Activated T-cell treated with anti-CD3 and anti-CD28 coated beads, Interleukin-2, amount 50 U/mL, for 72 hours (primary cell): Measurements from ENCODE around the gene ETS1. TPM values are rescaled to one million over a fixed set of nuclear protein-coding genes. Genes with fewer than 3 reads are reported as not detected.

Experiments
- ATAC-seq, 2 donors: fragments of 150-1000 bp; cut with Tn5 transposase; replicated peaks in 1 of 2; 2 replicates each; pipeline ENCODE4 v1.10.0; 2021; ENCODE audit warnings: moderate library complexity in 2 of 2, mild to moderate bottlenecking in 1 of 2
- DNase-seq, 2 donors: peaks; one replicate each; pipeline ENCODE4 v3.0.0; 2021 to 2022; ENCODE audit warnings: mixed read lengths in 1 of 2
- H3K27ac Mint-ChIP-seq: one replicate; pipeline ENCODE4 v1.8.0; 2022; ENCODE audit warnings: mild to moderate bottlenecking, moderate library complexity, mixed read lengths
- H3K27me3 Mint-ChIP-seq: one replicate; pipeline ENCODE4 v1.8.0; 2022; ENCODE audit warnings: low read depth, mixed read lengths
- H3K36me3 Mint-ChIP-seq, 2 donors: one replicate each; pipeline ENCODE4 v1.8.0; 2022; ENCODE audit warnings: mixed read lengths in 2 of 2, mild to moderate bottlenecking in 1 of 2; ENCODE audit not compliant: insufficient read depth in 2 of 2
- H3K4me1 Mint-ChIP-seq: one replicate; pipeline ENCODE4 v1.8.0; 2022; ENCODE audit warnings: low read depth, mixed read lengths
- H3K4me3 Mint-ChIP-seq, 2 donors: one replicate each; pipeline ENCODE4 v1.8.0; 2022; ENCODE audit warnings: mild to moderate bottlenecking in 2 of 2, mixed read lengths in 2 of 2, moderate library complexity in 2 of 2
- H3K9me3 Mint-ChIP-seq, 2 donors: one replicate each; pipeline ENCODE4 v1.8.0; 2022; ENCODE audit warnings: mixed read lengths in 2 of 2
- total RNA-seq, 2 donors: library from RNA; stranded (reverse); gene quantifications; one replicate each; pipeline ENCODE4 v1.2.3, GENCODE V29; 2022

ETS1 gene
- total RNA-seq, 2 donors from 2014 or later, result 713 to 736 TPM

DNA sequence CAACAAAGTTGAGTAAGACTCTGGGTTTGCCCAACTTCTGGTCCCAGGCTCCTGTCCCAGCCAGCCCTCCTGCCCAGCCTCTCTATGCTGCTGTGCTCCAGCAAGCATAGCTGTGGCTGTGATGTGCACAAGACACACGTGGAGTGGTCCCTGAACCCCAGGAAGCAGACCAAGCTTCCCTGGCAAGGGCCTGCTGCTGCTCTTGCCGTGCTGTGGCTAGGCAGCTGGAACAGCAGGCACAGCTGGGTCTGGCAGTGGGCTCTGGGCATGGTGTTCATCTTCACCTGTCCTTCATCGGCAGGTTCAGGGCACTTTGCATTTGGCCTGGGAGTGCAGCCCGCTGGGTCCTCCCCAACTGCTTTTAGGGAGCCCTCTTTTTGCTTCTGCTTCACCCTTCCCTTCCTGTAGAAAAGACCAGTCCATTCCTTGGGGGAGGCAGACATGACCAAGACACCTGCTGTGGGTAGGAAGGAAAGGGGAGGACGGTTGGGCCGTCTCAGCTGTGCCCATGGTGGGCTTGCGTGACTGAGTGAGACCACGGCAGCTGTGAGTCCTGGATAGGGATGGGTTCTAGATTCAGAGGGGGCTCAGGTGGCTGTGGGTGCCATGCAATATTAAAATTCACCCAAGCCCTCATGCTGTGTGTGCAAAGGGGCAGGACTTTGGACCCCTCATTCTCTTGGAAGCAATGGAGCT lies 26.1 kb upstream of the ETS1 start:
- DNase-seq (no peak), ATAC-seq (no peak)
- H3K4me1 Mint-ChIP-seq, result peaks cover 47% of the 10 kb centered on the region
- H3K27ac Mint-ChIP-seq, result no peak overlapping the region
- H3K27me3 Mint-ChIP-seq, result no peaks in the 10 kb centered on the region
- H3K9me3 Mint-ChIP-seq, result no peaks in the 10 kb centered on the region
- no peak overlapping the region for H3K4me3 Mint-ChIP-seq
- H3K36me3 Mint-ChIP-seq, result peaks cover 0 to 7% of the 10 kb centered on the region in 2 donors

DNA sequence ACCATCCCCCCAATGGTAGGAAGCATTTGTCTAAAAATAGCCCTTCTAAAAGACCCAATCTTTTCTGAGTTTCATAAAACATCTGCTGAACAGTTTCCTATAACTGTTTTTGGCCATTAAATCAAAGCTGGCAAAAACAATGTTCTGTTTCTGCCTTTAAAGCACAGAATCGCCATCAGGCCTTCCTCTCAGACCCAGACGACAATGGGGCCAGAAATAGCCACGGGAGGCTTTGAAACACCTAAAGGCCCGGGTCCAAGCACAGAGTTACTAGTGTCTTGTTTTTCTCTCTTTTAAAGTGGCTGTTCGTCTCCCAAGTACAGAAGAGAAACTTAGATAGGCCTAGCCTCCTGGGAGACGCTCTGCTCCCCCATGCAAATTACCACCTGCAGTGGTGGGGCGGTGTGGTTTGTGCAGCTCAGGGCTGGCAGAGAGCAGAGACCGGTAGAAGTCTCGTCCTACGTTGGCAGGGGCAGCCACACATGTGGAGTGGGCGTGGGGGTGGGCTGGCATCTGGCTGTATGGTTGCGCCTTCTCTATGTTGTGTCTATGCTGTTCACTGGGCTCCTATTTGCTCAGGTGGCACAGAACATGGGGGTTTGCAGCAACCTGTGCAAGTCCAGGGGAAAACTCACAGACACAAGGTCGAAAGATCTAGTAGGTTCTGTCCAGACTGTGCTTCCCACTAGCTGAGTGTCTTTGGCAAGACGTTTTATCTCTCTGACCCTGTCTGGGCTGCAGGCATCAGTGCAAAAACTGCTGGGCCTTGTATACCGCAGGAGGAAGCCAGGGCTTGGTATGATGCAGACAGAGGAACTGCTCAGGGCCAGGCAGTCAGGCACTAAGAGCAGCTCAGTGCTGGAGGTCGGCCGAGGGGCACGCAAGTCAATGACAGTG lies 23.6 kb upstream of the ETS1 start:
- Mint-ChIP-seq H3K27ac (peak overlapping the region; percentile 99), H3K27me3 (no peaks in the 10 kb centered on the region), H3K4me3 (peak overlapping the region; percentile 85 to 94), H3K4me1 (peaks cover 57% of the 10 kb centered on the region), H3K9me3 (no peaks in the 10 kb centered on the region), H3K36me3 (peaks cover 0 to 7% of the 10 kb centered on the region in 2 donors)
- ATAC-seq (peak; percentile 81 to 89), DNase-seq (peak; percentile 63 to 65)

DNA sequence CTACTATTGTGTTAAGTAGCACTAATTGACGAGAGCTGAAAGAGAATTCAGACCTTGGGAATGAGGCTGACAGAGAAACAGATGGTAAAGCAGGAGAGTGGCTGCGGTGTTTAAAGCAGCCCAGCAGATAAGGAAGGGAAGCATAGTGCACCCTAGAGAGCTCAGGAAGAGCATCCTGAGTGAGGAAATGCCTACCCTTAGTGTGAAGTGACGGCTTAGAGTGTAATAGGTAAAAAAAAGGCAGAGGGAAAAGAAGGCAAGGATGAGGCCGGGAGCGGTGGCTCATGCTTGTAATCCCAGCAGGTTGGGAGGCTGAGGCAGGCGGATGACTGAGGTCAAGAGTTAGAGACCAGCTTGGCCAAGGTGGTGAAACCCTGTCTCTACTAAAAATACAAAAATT lies 22.4 kb upstream of the ETS1 start:
- DNase-seq, result no peak
- Mint-ChIP-seq H3K4me3 (peak overlapping the region; percentile 42 to 78), H3K4me1 (peaks cover 59% of the 10 kb centered on the region), H3K27me3 (no peaks in the 10 kb centered on the region), H3K36me3 (peaks cover 0 to 7% of the 10 kb centered on the region in 2 donors), H3K9me3 (no peaks in the 10 kb centered on the region), H3K27ac (peak overlapping the region; percentile 59)
- ATAC-seq, result no peak

DNA sequence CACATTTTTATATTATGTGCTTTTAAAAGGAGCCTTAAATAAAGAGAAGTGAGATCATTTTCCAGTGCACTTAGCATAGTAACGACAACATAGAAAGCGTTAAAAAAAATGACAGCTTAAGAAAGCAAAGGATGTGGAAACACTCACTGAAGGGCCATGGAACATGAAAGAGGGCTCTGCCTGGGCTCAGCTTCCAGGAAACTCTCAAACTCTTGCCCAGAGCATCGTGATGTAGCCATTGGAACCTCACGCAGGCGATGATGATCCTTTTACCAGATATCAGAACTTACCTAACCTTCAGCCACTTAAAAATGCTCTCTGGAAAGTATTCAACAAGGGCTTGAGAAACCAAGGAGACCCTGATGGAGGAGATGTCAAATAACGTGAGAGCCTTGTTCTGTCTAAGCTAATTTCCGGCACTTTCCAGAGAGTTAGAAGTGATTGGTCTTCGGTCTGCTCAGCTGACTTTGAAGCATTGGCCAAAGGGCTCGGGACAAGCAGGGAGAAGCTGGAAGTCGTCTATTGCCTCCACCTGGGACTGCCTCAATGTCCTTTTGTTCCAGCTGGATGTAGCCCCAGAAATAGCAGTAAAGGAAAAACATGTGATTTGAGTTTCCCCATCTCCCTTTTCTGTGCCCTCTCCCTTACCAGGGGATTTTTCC lies 21.5 kb upstream of the ETS1 start:
- Mint-ChIP-seq H3K4me3 (peak overlapping the region; percentile 47 to 63), H3K36me3 (peaks cover 0 to 7% of the 10 kb centered on the region in 2 donors), H3K27me3 (no peaks in the 10 kb centered on the region), H3K27ac (peak overlapping the region; percentile 87), H3K4me1 (peaks cover 62% of the 10 kb centered on the region), H3K9me3 (no peaks in the 10 kb centered on the region)
- no peak for DNase-seq
- ATAC-seq, result no peak

DNA sequence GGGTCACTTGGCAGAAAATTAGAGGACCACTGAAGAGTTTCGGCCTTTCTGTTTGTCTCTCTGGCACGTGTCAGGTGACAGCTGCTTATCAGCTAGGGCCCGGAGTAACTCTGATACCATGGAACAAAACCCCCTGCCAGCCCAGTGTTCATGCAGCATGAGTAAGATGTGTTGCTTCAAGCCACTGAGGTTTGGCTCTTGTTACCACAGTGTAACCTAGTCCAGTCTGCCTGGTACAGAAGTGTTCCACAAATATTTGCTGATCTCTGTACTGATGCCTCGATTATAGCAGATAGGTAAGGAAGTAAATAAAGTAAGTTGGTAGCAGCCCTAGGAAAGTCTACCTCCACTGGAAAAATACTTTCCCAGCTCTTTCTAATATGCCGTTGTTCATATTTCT lies 20.5 kb upstream of the ETS1 start:
- Mint-ChIP-seq H3K4me1 (peaks cover 72% of the 10 kb centered on the region), H3K4me3 (peak overlapping the region in 1 of 2 donors; percentile 22), H3K27ac (no peak overlapping the region), H3K9me3 (no peaks in the 10 kb centered on the region), H3K36me3 (peaks cover 0 to 7% of the 10 kb centered on the region in 2 donors), H3K27me3 (no peaks in the 10 kb centered on the region)
- ATAC-seq (peak; percentile 47 to 69), DNase-seq (peak in 1 of 2 donors; percentile 51)

DNA sequence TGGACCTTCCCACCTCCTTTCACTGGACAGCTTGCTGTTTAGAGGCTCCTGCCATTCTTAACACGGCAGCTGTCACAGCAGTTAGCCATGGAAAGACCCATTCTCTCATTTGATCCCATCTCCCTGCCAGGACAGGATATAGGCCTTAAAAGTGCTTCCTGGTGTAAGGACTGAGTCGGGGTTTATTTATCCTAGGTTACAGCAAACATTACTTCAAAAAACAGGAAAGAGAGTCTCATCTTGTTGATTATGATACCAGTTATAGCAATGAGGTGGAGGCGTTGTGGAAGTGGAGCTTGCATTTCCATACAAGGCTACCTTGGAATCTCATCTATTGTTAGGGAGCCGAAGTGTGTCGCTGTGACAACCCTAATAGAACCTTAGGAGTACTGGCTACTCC lies 17.4 kb upstream of the ETS1 start:
- ATAC-seq (no peak), DNase-seq (no peak)
- Mint-ChIP-seq H3K4me1 (peaks cover 74% of the 10 kb centered on the region), H3K27ac (no peak overlapping the region), H3K36me3 (no peaks in the 10 kb centered on the region), H3K9me3 (no peaks in the 10 kb centered on the region), H3K4me3 (no peak overlapping the region), H3K27me3 (no peaks in the 10 kb centered on the region)

DNA sequence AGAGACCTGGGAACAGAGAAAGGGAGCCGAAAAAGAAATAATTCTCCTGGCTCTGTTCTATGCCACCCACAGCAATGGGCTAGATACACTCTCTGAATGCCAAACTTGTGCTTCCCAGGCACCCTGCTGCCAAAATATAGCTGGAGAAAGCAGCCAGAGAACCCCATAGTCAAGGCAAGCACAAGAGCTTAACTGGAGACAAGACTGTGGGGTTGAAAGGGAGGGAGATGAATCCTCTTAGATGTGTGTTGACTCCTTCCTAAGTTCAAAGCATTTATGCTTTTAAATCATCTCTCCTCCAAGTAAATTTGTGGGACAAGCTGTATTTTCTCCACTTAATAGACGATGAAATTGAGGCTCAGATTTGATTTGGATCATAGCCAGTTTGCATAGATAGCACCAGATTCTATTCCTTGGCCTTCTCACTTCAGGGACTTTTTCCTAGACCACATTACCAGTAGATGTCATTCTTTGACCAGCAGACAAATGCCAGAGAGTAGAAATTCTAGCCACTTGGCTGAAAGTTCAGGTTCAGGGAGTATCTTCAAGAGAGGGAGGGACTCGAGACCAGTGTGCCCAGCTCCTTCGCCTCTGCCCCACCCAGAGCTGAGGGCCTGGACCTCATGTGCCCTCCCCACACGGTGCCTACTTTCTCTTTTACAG lies 16.5 kb upstream of the ETS1 start:
- DNase-seq (no peak), ATAC-seq (peak in 1 of 2 donors; percentile 15)
- H3K27me3 Mint-ChIP-seq, result no peaks in the 10 kb centered on the region
- H3K4me1 Mint-ChIP-seq, result peaks cover 74% of the 10 kb centered on the region
- no peaks in the 10 kb centered on the region for H3K9me3 Mint-ChIP-seq
- H3K27ac Mint-ChIP-seq, result no peak overlapping the region
- H3K4me3 Mint-ChIP-seq, result no peak overlapping the region
- H3K36me3 Mint-ChIP-seq, result no peaks in the 10 kb centered on the region

DNA sequence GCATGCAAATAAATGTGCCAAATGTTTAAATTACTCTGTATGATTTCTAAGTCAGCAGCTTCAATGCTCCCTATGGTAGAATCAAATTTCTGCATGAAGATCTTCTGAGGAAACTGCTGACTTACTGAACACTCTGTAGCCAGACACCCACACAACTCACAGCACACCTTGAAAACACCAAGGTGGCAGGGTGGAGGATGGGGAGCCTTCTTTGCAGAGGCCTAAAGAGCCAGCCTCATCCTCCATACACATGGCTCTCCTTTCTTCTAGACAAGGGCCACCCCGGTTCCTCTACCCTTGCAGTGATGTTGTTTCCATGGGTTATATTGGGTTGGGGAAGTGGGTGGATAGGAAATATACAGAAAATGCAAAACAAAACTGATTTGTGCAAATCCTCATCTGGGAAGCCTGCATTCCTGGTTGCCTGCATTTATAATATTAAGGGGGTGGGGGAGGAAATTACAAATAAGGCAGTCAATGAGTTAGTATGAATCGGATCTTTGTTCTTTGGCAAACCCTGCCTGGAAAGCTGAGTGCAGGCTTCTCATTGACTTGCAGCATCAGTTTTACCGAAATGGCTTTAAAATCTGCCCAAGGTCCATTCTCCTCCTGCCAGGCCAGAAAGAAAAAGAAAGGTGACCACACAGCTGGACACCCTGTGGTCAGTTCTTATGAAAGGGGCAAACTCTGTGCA lies 15.8 kb upstream of the ETS1 start:
- H3K4me3 Mint-ChIP-seq, result peak overlapping the region; percentile 4 to 15
- H3K36me3 Mint-ChIP-seq, result no peaks in the 10 kb centered on the region
- peak; percentile 42 to 51 for ATAC-seq
- H3K27me3 Mint-ChIP-seq, result no peaks in the 10 kb centered on the region
- peak overlapping the region; percentile 25 for H3K27ac Mint-ChIP-seq
- DNase-seq, result no peak
- H3K4me1 Mint-ChIP-seq, result peaks cover 74% of the 10 kb centered on the region
- no peaks in the 10 kb centered on the region for H3K9me3 Mint-ChIP-seq

DNA sequence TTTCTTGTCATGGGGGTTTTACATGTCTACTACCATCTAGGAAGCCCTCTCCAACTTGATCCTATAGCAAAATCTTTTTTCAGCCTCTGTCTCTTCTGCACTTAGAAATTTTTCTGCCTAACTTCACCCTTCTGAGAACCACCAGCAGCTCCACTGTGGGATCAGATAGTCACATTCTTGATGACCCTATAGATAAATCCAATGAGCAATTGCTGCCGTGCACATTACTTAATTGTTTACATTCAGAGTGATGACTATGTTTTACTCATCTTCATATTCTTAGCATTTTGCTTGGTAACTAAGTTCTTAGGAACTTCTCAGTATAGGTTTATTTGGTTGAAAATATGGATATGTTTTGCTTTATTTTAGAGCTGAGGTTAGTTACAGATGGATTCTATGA lies 12.4 kb upstream of the ETS1 start:
- peak overlapping the region; percentile 88 for H3K27ac Mint-ChIP-seq
- peak in 1 of 2 donors; percentile 35 for DNase-seq
- H3K4me3 Mint-ChIP-seq, result peak overlapping the region; percentile 48 to 67
- ATAC-seq, result peak; percentile 86 to 89
- H3K9me3 Mint-ChIP-seq, result no peaks in the 10 kb centered on the region
- peaks cover 82% of the 10 kb centered on the region for H3K4me1 Mint-ChIP-seq
- H3K36me3 Mint-ChIP-seq, result no peaks in the 10 kb centered on the region
- no peaks in the 10 kb centered on the region for H3K27me3 Mint-ChIP-seq

DNA sequence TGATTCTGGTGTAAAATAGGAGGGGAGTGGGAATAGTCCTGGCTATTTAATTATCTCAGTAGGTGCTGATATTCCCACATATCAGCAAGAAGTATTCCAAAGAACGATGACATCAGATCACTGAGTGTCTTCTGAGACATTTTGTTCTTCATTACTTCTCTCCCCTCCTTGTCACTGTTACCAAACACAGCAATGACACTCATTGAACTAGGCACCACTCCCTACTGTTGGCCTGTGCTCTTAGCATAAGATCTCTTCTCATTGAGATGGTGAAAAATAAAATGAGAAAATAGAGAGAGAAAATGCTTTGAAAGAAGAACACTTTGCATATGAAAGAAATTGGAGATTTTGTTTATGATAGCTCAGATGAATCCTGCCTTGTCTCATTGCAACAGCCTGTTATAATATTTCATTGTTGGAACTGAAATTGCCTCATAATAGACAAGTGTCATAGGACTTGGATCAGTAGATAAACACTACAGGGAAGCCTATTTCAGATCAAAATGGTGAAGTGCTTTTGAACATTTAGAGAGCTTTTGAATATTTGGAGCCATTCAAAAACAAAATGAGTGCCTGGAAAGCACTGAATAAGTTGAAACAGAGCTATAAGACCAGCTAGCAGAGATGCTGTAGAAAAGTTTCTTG lies 11.3 kb upstream of the ETS1 start:
- Mint-ChIP-seq H3K9me3 (no peaks in the 10 kb centered on the region), H3K4me1 (peaks cover 74% of the 10 kb centered on the region)

DNA sequence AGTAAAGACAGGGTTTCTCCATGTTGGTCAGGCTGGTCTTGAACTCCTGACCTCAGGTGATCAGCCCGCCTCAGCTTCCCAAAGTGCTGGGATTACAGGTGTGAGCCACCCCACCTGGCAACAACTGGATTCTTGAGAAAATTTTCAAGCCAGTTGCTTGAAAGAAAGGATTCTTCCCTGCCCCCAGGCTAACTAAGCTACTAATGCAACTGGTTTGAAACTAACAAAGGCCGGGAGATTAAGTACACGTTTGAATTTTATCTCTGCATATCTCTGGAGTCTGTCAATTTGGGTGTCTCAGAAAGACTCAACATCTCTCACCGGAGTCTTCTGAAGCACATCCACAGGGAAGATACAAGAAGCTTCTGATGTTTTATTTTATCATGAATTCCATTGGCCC lies 10.7 kb upstream of the ETS1 start:
- peaks cover 68% of the 10 kb centered on the region for H3K4me1 Mint-ChIP-seq
- H3K36me3 Mint-ChIP-seq, result no peaks in the 10 kb centered on the region
- no peaks in the 10 kb centered on the region for H3K27me3 Mint-ChIP-seq
- no peaks in the 10 kb centered on the region for H3K9me3 Mint-ChIP-seq
- DNase-seq (no peak), ATAC-seq (no peak)
- H3K27ac Mint-ChIP-seq, result peak overlapping the region; percentile 57
- no peak overlapping the region for H3K4me3 Mint-ChIP-seq

More for the DNA sequence above, 11.3 kb upstream of the ETS1 start:
- DNase-seq (no peak), ATAC-seq (no peak)
- H3K4me3 Mint-ChIP-seq, result peak overlapping the region; percentile 24 to 44
- H3K36me3 Mint-ChIP-seq, result no peaks in the 10 kb centered on the region
- peak overlapping the region; percentile 92 for H3K27ac Mint-ChIP-seq
- no peaks in the 10 kb centered on the region for H3K27me3 Mint-ChIP-seq

DNA sequence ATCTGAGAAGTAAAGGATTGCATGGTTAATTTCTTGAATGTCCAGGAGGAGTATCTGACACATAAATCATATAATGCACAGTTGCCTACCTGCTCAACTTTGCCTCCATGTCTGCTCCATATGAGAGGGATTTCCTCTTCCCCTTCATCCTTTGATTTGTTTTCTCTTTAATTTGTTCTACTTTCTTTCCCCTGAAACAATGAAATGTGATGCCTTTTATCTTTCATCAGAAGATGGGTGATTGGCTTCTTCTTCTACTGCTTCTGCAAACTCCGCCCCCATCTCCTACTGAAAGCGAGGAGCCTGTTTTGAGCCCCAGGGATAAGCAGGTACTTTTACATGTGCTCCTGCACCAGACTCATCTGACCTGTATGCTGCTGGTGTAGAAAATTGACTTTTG lies 9.9 kb upstream of the ETS1 start:
- DNase-seq (no peak), ATAC-seq (no peak)
- Mint-ChIP-seq H3K9me3 (no peaks in the 10 kb centered on the region), H3K4me1 (peaks cover 62% of the 10 kb centered on the region), H3K36me3 (no peaks in the 10 kb centered on the region), H3K27me3 (no peaks in the 10 kb centered on the region), H3K4me3 (no peak overlapping the region), H3K27ac (no peak overlapping the region)
